Hepatocyte (in vitro differentiated cells): ENCODE results near the gene CDH4. TPM values are rescaled to one million over a fixed set of nuclear protein-coding genes. Genes with fewer than 3 reads are reported as not detected.

Experiments used
- DNase-seq: peaks from one replicate; pipeline ENCODE4 v3.0.0-alpha.2; 2016; ENCODE audit warnings: low spot score
- H2AFZ ChIP-seq: fragments of 200-600 bp; sonication (generic); 2 replicates; pipeline ENCODE4 v1.6.0; 2016; ENCODE audit warnings: antibody characterized with exemption, mild to moderate bottlenecking
- H3K27ac ChIP-seq: fragments of 200-600 bp; sonication (generic); 2 replicates; pipeline ENCODE4 v1.5.1; 2016; ENCODE audit warnings: mild to moderate bottlenecking
- H3K27me3 ChIP-seq: fragments of 200-600 bp; sonication (generic); 2 replicates; pipeline ENCODE4 v1.6.1; 2016
- H3K36me3 ChIP-seq: fragments of 200-600 bp; sonication (generic); replicated peaks from 2 replicates; pipeline ENCODE4 v1.5.1; 2016; ENCODE audit warnings: low read depth; ENCODE audit not compliant: insufficient read depth
- H3K4me1 ChIP-seq: fragments of 200-600 bp; sonication (generic); 2 replicates; pipeline ENCODE4 v1.5.1; 2016; ENCODE audit warnings: mild to moderate bottlenecking, moderate library complexity; ENCODE audit not compliant: insufficient read depth
- H3K4me2 ChIP-seq: fragments of 200-600 bp; sonication (generic); 2 replicates; pipeline ENCODE4 v1.6.0; 2016
- H3K4me3 ChIP-seq: fragments of 200-600 bp; sonication (generic); 2 replicates; pipeline ENCODE4 v1.5.1; 2016; ENCODE audit warnings: mild to moderate bottlenecking
- H3K79me2 ChIP-seq: fragments of 200-600 bp; sonication (generic); 2 replicates; pipeline ENCODE4 v1.6.0; 2017; ENCODE audit warnings: mild to moderate bottlenecking
- H3K9me2 ChIP-seq: fragments of 200-600 bp; sonication (generic); replicated peaks from 2 replicates; pipeline ENCODE4 v1.6.0; 2017; ENCODE audit warnings: mild to moderate bottlenecking; ENCODE audit not compliant: insufficient read depth
- H3K9me3 ChIP-seq: fragments of 200-600 bp; sonication (generic); 2 replicates; pipeline ENCODE4 v1.5.1; 2016; ENCODE audit warnings: low read depth, mild to moderate bottlenecking
- H4K20me1 ChIP-seq: fragments of 200-600 bp; sonication (generic); 2 replicates; pipeline ENCODE4 v1.6.0; 2016; ENCODE audit warnings: mild to moderate bottlenecking; ENCODE audit not compliant: insufficient read depth, poor library complexity, severe bottlenecking
- CTCF ChIP-seq: fragments of 200-600 bp; sonication (generic); IDR thresholded peaks from 2 replicates; pipeline ENCODE4 v1.5.1; 2016; ENCODE audit warnings: antibody characterized with exemption, mild to moderate bottlenecking; ENCODE audit not compliant: poor library complexity
- EZH2 ChIP-seq: fragments of 200-600 bp; sonication (generic); IDR thresholded peaks from 2 replicates; pipeline ENCODE4 v1.6.1; 2016; ENCODE audit warnings: antibody characterized with exemption, mild to moderate bottlenecking, borderline replicate concordance
- EZH2phosphoT487 ChIP-seq: fragments of 200-600 bp; sonication (generic); IDR thresholded peaks from one replicate; pipeline ENCODE4 v1.6.1; 2018; ENCODE audit warnings: antibody characterized with exemption, mild to moderate bottlenecking, low read depth, moderate library complexity; ENCODE audit not compliant: unreplicated experiment, severe bottlenecking
- WGBS: methylation state at CpG from one replicate; pipeline ENCODE4 v1.1.6; 2016; ENCODE audit warnings: low lambda C conversion rate; ENCODE audit errors: missing lambda C conversion rate; 5-methylcytosine and 5-hydroxymethylcytosine counted together
- polyA plus RNA-seq: library from polyadenylated mRNA; unstranded; fragments of >200 nt; fragmentation: Nextera tagmentation; extraction: Ambion mirVana; gene quantifications from 2 replicates; pipeline ENCODE4 v1.2.1, GENCODE V29; 2016
- total RNA-seq: library from RNA; depleted of rRNA; stranded (reverse); fragments of >200 nt; gene quantifications from 2 replicates; pipeline ENCODE4 v1.2.3, GENCODE V29; 2014

CDH4 gene
- total and polyA plus RNA-seq, 2 experiments from 2014 or later, result 0.53 to 0.73 TPM

GRCh38 chr20:61871913-61872312, 619.9 kb downstream of the CDH4 start:
- H3K27me3 ChIP-seq, result no peaks in the 10 kb centered on the region
- H3K4me1 ChIP-seq, result no peaks in the 10 kb centered on the region
- H3K9me3 ChIP-seq, result no peaks in the 10 kb centered on the region
- no peaks in the 10 kb centered on the region for H3K79me2 ChIP-seq
- H3K4me2 ChIP-seq, result no peak overlapping the region
- no peaks in the 10 kb centered on the region for H3K9me2 ChIP-seq
- no peak overlapping the region for H3K27ac ChIP-seq
- no peak for DNase-seq
- H3K4me3 ChIP-seq, result no peak overlapping the region
- no peaks in the 10 kb centered on the region for H4K20me1 ChIP-seq
- no peaks in the 10 kb centered on the region for H3K36me3 ChIP-seq
- H2AFZ ChIP-seq, result no peak overlapping the region
- TF ChIP-seq CTCF, result no peak
- no peak for TF ChIP-seq EZH2
- TF ChIP-seq EZH2phosphoT487, result no peak
- WGBS, result 80% methylated on average over 6 of the region's 8 CpGs

- no peak overlapping the region for H2AFZ ChIP-seq
- no peaks in the 10 kb centered on the region for H3K9me3 ChIP-seq
- TF ChIP-seq CTCF (no peak), EZH2phosphoT487 (no peak), EZH2 (no peak)
- no peak for DNase-seq
- H3K36me3 ChIP-seq, result no peaks in the 10 kb centered on the region
- H3K79me2 ChIP-seq, result no peaks in the 10 kb centered on the region
- H3K4me2 ChIP-seq, result no peak overlapping the region
- H3K9me2 ChIP-seq, result no peaks in the 10 kb centered on the region
- H3K27me3 ChIP-seq, result no peaks in the 10 kb centered on the region
- no peak overlapping the region for H3K4me3 ChIP-seq
- H4K20me1 ChIP-seq, result no peaks in the 10 kb centered on the region
- H3K27ac ChIP-seq, result no peak overlapping the region
- 98% methylated on average over 19 of the region's 20 CpGs for WGBS
- H3K4me1 ChIP-seq, result no peaks in the 10 kb centered on the region
Measured at GRCh38 chr20:61872371-61872900, 620.4 kb downstream of the CDH4 start.

DNA sequence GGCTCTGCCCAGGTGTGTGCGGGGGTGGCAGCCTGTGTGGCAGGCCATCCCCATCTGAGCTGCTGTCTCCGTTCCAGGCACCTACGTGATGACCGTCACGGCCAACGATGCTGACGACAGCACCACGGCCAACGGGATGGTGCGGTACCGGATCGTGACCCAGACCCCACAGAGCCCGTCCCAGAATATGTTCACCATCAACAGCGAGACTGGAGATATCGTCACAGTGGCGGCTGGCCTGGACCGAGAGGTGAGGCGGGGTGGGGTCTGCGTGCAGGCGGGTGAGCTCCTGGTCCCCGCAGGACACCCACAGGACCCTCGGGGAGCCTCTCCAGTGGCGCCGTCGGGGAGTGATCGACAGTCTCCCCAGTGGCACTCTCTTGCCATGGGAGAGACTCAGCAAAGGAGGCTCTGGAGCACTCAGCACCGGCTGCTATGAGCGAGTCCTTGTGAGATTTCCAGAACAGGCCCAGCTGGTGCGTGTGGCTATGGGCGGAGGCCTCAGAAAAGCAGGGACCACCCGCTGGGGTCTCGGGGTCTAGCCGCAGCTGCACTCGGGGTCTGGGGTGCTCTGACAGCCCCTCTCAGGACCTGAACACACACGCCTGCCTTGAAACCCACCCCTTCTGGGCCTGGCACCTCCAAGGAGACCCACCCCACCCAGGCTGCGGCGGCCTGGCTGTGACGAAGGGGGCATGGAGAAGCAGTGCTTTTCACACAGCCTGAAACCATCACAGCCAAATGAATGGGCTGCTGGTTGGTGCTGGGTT, 621.8 kb downstream of the CDH4 start:
- H3K27me3 ChIP-seq, result no peaks in the 10 kb centered on the region
- no peak overlapping the region for H3K4me2 ChIP-seq
- H3K4me1 ChIP-seq, result no peaks in the 10 kb centered on the region
- no peaks in the 10 kb centered on the region for H3K79me2 ChIP-seq
- no peak overlapping the region for H3K4me3 ChIP-seq
- H3K9me3 ChIP-seq, result no peaks in the 10 kb centered on the region
- H3K27ac ChIP-seq, result no peak overlapping the region
- H3K9me2 ChIP-seq, result no peaks in the 10 kb centered on the region
- H2AFZ ChIP-seq, result no peak overlapping the region
- DNase-seq, result no peak
- 95% methylated on average over 38 of the region's 38 CpGs for WGBS
- no peaks in the 10 kb centered on the region for H3K36me3 ChIP-seq
- no peaks in the 10 kb centered on the region for H4K20me1 ChIP-seq
- TF ChIP-seq CTCF (no peak), EZH2phosphoT487 (no peak), EZH2 (no peak)
